HG02970 (cell line): ENCODE measurements around the gene CCDC66.
"Not testable (repeated sequence)": the region's sequence is repeated elsewhere in the genome, so short reads cannot be mapped to it uniquely, and the experiment has no call there.

Experiments used
- ATAC-seq: cut with Tn5 transposase; IDR thresholded peaks from one replicate; pipeline ENCODE4 v1.9.1; 2021; ENCODE audit warnings: mild to moderate bottlenecking, moderate library complexity, moderate number of reproducible peaks; ENCODE audit not compliant: unreplicated experiment, low FRiP score

The CCDC66 gene

DNA sequence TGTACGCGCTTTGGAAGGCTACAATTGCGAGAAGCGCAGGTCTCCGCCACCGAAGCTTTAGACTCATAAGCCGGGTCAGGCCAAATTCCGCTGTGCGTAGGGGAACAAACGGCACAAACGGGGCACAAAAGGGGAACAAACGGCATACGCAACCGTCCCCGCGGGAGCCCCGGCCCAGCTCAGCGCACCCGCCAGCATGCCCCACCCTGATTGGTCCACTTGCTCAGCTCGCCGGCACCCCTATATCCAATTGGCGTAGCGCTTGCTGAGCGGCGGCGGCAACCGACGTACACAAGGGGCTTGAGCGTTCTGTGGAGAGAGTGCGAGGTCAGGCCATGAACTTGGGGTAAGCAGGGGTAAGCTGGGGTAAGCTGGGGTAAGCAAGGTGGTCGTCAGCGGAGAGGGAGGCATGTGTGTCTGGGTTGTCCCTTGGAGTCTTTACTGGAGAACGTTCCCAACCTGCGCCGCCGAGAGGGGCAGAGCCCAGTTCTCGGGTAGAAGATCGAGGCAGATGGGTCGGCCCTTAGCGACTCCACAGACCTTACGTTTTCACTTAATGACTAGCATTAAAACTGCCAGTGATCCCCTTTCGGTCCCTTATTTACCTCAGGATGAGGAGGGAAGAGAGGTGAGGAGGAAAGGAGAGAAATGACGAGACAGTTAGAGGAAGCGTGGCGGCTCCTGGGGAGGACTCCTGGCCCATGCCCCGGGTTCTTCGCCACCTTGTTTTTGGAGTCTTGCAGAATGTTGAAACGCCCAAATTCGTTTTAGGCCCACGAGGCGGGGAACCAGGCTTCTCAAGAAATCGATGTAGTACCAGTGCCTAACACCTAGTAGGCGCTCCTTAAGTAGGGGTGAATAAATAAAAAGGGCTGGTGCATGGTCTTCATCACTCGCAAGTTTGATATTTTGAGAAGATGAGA lies at the start of gene CCDC66:
TSS of gene CCDC66 (plus strand) at position 268 of the 923 bp plus-strand sequence. CDS start at position 336, 68 bp downstream.
- peak; percentile 99 for ATAC-seq

GRCh38 chr3:56519641-56520040 lies 37.3 kb upstream of the CCDC66 start:
- ATAC-seq, result no peak

GRCh38 chr3:56522374-56522773 lies 34.6 kb upstream of the CCDC66 start:
- ATAC-seq, result no peak

GRCh38 chr3:56525291-56525690 lies 31.7 kb upstream of the CCDC66 start:
- no peak for ATAC-seq

DNA sequence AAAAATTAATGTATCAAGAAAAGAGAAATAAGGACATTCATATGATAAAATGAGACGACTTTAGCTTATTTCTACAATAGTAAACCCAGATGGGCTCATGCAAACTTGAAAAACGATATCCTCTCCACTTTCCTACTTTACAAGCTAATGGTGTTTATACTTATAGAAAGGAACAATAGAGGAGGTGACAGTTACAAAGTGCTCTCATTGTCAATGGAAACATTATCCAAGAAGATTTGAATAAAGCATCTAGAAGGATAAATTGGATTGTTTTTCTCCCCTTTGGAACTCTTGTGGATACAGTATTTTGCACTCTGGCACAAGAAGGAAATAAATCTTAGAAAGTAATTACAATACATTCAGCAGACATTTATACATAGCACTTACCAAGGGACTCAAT lies 20.2 kb upstream of the CCDC66 start:
- no peak for ATAC-seq

GRCh38 chr3:56547486-56547885 lies 9.5 kb upstream of the CCDC66 start:
- ATAC-seq, result no peak

DNA sequence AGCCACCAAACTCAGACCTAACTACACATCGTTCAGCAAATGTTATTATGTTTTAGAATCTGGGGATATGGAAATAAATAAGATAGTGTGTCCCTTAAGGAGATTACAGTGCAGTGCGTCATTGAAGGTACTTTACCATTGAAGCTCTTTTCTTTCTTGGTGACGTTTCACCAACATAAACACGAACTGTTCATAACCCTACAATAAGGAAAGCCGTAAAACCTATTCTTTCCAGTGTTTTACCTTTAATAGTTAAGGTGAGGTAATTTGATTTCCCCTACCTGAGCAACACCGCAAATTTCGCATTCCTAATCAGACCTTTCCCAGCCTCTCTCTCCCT lies 826 bp downstream of the CCDC66 start:
- no peak for ATAC-seq

- no peak for ATAC-seq
Measured at GRCh38 chr3:56573501-56573900, 16.5 kb downstream of the CCDC66 start.

GRCh38 chr3:56581941-56582340 lies 25.0 kb downstream of the CCDC66 start:
- not testable (repeated sequence) for ATAC-seq

DNA sequence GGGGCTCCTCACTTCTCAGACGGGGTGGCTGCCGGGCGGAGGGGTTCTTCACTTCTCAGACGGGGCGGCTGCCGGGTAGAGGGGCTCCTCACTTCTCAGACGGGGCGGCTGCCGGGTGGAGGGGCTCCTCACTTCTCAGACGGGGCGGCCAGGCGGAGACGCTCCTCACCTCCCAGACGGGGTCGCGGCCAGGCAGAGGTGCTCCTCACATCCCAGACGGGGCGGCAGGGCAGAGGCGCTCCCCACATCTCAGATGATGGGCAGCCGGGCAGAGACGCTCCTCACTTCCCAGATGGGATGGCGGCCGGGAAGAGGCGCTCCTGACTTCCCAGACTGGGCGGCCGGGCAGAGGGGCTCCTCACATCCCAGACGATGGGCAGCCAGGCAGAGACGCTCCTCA lies 27.3 kb downstream of the CCDC66 start:
- ATAC-seq, result not testable (repeated sequence)

DNA sequence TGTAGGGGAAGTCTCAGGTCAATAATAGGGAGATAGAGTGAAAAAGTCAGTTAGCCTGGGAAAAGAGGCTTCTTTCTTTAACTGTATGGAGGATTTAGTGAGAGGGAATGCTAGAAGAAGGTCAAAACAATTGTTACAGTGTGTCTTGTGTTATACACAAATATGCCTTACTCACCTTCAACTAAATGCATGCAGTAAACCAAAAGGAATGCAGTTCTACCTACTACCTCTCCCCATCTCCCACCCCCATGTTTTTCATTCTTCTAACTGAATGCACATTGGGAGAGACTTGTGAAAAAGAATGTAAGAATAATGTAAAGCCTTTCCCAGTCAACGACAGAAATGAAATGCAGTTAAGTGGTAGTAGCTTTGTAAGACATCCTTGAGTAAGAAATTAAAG lies 33.8 kb downstream of the CCDC66 start:
- no peak for ATAC-seq

DNA sequence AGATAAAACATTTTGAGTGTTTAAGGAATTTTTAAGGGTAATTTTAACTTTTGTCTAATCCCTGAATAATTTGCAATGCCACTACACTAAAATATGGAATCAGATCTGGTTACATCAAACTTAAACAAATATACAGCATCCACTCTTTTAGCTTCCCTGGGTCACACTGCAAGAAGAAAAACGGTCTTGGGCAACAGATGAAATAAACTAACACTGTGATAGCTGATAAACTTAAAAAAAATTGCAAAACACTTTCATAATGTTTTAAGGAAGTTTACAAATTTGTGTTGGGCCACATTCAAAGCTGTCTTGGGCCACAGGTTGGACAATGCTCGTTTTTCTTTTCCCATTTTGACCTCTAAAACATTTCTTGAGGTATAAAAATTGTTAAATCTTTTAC lies 34.3 kb downstream of the CCDC66 start:
- ATAC-seq, result no peak

DNA sequence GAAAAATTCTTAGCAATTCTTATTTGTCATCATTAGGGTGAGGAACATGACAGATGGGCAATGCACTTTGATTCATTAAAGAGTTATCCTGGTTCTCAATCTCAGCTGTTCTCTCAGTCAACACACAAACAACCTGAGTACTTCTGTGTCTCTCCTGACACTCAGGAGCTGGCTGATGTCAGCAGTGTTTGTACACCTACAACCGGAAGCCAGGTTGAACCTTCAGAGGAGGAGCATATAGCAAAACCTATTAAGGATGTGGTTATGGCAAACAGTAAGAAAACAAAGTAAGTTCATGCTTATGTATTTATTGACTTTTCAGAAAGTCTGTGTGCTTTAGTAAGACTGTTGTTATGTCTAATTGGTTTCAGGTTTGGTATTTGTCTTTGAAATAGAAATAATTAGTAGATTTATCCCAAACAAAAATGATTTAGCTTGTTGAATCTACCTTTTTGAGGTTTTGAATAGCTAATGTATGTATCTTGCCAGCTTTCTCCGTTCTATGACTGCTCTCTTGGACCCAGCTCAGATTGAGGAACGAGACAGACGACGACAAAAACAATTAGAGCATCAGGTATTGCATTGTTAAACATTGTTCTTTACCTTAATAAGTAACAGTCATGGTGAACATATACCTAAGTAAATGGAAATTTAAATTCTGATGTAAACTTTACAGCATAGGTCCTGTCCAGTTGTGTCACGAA lies 36.6 kb downstream of the CCDC66 start:
- ATAC-seq, result no peak

- no peak for ATAC-seq
Measured at GRCh38 chr3:56595975-56596840, 39.2 kb downstream of the CCDC66 start.

DNA sequence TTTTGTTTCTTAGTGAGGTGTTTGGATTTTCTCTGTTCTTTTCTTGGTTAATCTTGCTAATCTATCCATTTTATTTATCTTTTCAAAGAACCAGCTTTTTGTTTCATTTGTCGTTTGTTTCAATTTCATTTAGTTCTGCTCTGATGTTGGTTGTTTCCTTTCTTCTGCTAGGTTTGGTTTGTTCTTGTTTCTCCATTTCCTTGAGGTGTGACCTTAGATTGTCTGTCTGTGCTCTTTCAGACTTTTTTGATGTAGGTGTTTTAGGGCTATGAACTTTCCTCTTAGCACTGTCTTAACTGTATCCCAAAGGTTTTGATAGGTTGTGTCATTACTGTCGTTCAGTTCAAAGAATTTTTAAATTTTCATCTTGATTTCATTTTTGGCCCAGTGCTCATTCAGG lies 51.5 kb downstream of the CCDC66 start:
- not testable (repeated sequence) for ATAC-seq

GRCh38 chr3:56610669-56611335 lies 53.8 kb downstream of the CCDC66 start:
- ATAC-seq, result no peak

DNA sequence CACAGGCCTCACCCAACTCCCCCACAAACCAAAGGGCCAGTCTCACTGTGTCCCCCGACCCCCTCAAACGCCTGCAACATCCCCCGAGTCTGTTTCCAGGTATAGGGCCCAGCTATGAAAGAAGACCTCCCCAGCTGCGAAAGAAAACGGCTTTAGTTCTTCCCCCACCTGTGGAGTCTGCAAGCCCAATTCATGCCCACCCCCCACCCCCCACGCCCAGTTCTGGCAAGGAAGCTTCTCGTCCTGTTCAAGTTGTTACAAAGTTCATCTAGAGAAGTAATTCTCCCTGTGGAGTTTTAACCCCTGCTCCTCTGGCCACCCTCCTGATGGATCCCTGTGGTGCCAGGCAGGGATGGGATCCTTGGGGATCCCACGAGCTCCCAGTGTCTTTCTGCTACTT lies 54.4 kb downstream of the CCDC66 start:
- no peak for ATAC-seq

DNA sequence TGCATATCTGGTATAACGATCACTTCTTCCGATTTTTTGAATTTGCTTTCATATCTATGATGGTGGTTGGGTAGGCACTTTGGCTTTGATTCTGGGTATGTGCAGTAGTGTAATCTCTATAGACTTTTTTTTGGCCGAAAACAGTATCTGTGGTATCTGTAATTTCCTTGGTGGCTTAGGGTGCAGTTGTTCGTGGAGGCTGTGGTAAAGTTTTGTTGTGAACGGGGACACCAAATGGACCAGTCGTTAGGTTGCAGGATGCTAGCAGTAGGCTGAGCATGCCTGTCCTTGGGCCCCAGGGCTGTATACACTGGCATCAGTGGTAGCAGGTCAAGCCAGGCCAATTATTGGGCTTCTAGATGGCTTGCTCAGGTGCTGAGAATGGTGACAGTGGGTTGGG lies 55.2 kb downstream of the CCDC66 start:
- no peak for ATAC-seq

DNA sequence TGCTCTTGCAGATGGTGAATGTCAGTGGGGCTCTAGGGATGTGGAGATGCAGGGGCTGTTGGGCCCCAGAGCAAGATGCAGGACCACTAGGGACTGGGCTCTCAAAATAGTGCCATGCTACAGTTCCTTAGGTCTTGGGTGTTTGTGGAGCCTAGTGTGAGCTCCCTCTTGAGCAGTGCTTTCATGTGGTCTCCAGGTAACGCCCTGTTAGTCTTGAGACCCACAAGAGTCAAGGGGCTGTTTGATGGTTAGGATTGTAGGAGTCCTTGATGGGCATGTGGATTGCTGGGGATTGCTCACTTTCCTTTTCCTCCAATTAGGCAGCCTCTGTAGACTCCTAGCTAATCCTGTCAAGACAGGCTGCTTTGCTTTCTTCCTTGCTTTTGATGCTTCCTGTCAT lies 56.0 kb downstream of the CCDC66 start:
- ATAC-seq, result no peak

DNA sequence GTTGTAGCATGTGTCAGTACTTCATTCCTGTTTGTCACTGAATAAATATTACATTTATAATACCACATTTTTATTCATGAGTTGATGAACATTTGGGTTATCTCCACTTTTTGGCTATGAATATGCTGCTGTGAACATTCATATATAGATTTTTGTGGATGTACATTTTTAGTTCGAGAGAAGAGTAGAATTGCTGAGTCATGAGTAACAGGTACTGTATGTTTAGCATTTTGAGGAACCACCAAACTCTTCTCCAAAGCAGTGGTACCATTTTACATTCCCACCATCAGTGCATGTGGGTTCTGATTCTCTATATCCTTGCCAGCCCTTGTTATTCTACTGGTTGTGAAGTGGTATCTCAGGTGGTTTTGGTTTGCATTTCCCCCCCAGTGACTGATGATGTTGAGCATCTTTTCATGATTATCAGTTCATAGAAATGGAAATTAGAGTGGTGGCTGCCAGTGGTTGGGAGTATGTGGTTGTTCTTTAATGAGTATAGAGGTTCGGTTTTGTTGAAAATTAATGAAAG lies 59.6 kb downstream of the CCDC66 start:
- ATAC-seq, result no peak
